HepG2 (cell line): ENCODE measurements around the gene SLC22A7. TPM values are rescaled to one million over a fixed set of nuclear protein-coding genes. Genes with fewer than 3 reads are reported as not detected.

Source experiments
- ATAC-seq: fragments of 200-7000 bp; cut with Tn5 transposase; 3 replicates; pipeline ENCODE4 v1.9.1; 2020; ENCODE audit warnings: mild to moderate bottlenecking, moderate library complexity
- BruUV-seq: library from RNA; stranded (reverse); fragments of 400-500 nt; replicated peaks from 2 replicates; lab custom pipeline; 2021; lab: Mats Ljungman, UMichigan
- CTCF ChIA-PET: fragments of 300-600 bp; formaldehyde crosslinking; extraction: SDS; loops from one replicate; lab custom pipeline; 2021; ENCODE audit warnings: low total read pairs, inconsistent platforms, low intra/inter-chr PET ratio; lab: Yijun Ruan, JAX
- POLR2A ChIA-PET: fragments of 350-600 bp; sonication (Branson Sonifier 250); formaldehyde crosslinking; loops from one replicate; lab custom pipeline; 2020; ENCODE audit warnings: antibody characterized with exemption, inconsistent platforms; lab: Yijun Ruan, JAX
- DNase-seq: peaks from one replicate; pipeline ENCODE4 v3.0.0-alpha.2; 2015; ENCODE audit warnings: low spot score
- FAIRE-seq: peaks from 3 replicates; lab custom pipeline; 2011; peaks lifted over from hg19 to GRCh38; lab: Jason Lieb, UNC
- H2AFZ ChIP-seq: one replicate; pipeline ENCODE4 v1.6.1; 2011; ENCODE audit warnings: low read length, inconsistent platforms
- H3K27ac ChIP-seq: fragments of 300-600 bp; 3 replicates; pipeline ENCODE4 v1.8.0; 2011; ENCODE audit warnings: mixed run types, mild to moderate bottlenecking, mixed read lengths, low read length, inconsistent platforms; ENCODE audit not compliant: insufficient read depth; ENCODE audit errors: extremely low read length
- H3K27me3 ChIP-seq, 2 experiments: fragments of 200-600 bp in 1 of 2; 2 replicates in 1 of 2; 3 replicates in 1 of 2; pipeline versions ENCODE4 v1.6.0 to v1.8.0; 2011; ENCODE audit warnings: low read length in 2 of 2, mild to moderate bottlenecking in 2 of 2, moderate library complexity in 2 of 2, inconsistent platforms in 1 of 2; ENCODE audit not compliant: insufficient read depth in 2 of 2, control insufficient read depth in 1 of 2
- H3K36me3 ChIP-seq, 2 experiments: fragments of 200-600 bp in 1 of 2; replicated peaks in 1 of 2; 2 replicates in 1 of 2; 3 replicates in 1 of 2; pipeline versions ENCODE4 v1.5.1 to v1.8.0; 2011; ENCODE audit warnings: low read length in 2 of 2, inconsistent platforms in 1 of 2; ENCODE audit not compliant: insufficient read depth in 2 of 2, control insufficient read depth in 1 of 2
- H3K4me1 ChIP-seq: 2 replicates; pipeline ENCODE4 v1.5.1; 2012; ENCODE audit warnings: low read length, inconsistent platforms; ENCODE audit not compliant: insufficient read depth
- H3K4me2 ChIP-seq: 2 replicates; pipeline ENCODE4 v1.6.0; 2011; ENCODE audit warnings: low read depth, low read length, inconsistent platforms
- H3K4me3 ChIP-seq, 3 experiments: fragments of 200-600 bp in 1 of 3; sonication (generic), shearing (Covaris generic) in 1 of 3; replicated peaks in 1 of 3; 2 replicates each; pipeline ENCODE4 v1.5.1; 2011 to 2016; ENCODE audit warnings: low read length in 3 of 3, inconsistent platforms in 2 of 3, low read depth in 2 of 3, mild to moderate bottlenecking in 2 of 3, control low read depth in 1 of 3, mixed read lengths in 1 of 3; ENCODE audit not compliant: insufficient read depth in 1 of 3
- H3K79me2 ChIP-seq: one replicate; pipeline ENCODE4 v1.6.1; 2011; ENCODE audit warnings: low read length, inconsistent platforms; ENCODE audit not compliant: insufficient read depth
- H3K9ac ChIP-seq: 2 replicates; pipeline ENCODE4 v1.6.0; 2011; ENCODE audit warnings: mild to moderate bottlenecking, low read depth, low read length, inconsistent platforms; ENCODE audit not compliant: insufficient read depth
- H3K9me3 ChIP-seq: 2 replicates; pipeline ENCODE4 v1.5.1; 2012; ENCODE audit warnings: mild to moderate bottlenecking, low read length
- H4K20me1 ChIP-seq: 2 replicates; pipeline ENCODE4 v1.6.0; 2011; ENCODE audit warnings: inconsistent platforms, mild to moderate bottlenecking, low read length, moderate library complexity; ENCODE audit not compliant: insufficient read depth
- CBX1 ChIP-seq: IDR thresholded peaks from one replicate; pipeline ENCODE4 v1.6.1; 2016; ENCODE audit warnings: antibody characterized with exemption, low read depth
- ELF1 ChIP-seq: sonication (generic); formaldehyde crosslinking; IDR thresholded peaks from 2 replicates; pipeline ENCODE4 v1.4.0; 2020; ENCODE audit warnings: missing genetic modification reagents
- GATAD2A ChIP-seq: IDR thresholded peaks from 2 replicates; pipeline ENCODE4 v1.6.1; 2016
- HHEX ChIP-seq: IDR thresholded peaks from 2 replicates; pipeline ENCODE4 v1.6.1; 2016; ENCODE audit warnings: control low read depth
- NCOR1 ChIP-seq: fragments of 200-600 bp; sonication (generic); IDR thresholded peaks from 2 replicates; pipeline ENCODE4 v1.7.0; 2017; ENCODE audit warnings: antibody characterized with exemption, low read length, borderline replicate concordance
- NPAS2 ChIP-seq: sonication (generic); formaldehyde crosslinking; IDR thresholded peaks from 2 replicates; pipeline ENCODE4 v1.8.0; 2022; ENCODE audit warnings: mild to moderate bottlenecking, missing genetic modification reagents, borderline replicate concordance
- RBM39 ChIP-seq: fragments of 200-400 bp; formaldehyde crosslinking; IDR thresholded peaks from one replicate; pipeline ENCODE4 v1.6.1; 2018; ENCODE audit warnings: antibody characterized with exemption, mild to moderate bottlenecking, low read depth, low read length; ENCODE audit not compliant: poor library complexity, severe bottlenecking
- SMAD3 ChIP-seq: sonication (generic); formaldehyde crosslinking; IDR thresholded peaks from 2 replicates; pipeline ENCODE4 v1.4.0; 2020; ENCODE audit warnings: missing genetic modification reagents
- SMYD3 ChIP-seq: sonication (generic); formaldehyde crosslinking; IDR thresholded peaks from 2 replicates; pipeline ENCODE4 v1.8.1; 2023; ENCODE audit warnings: mild to moderate bottlenecking, missing genetic modification reagents
- SPEN ChIP-seq: sonication (generic); formaldehyde crosslinking; IDR thresholded peaks from 2 replicates; pipeline ENCODE4 v1.5.1; 2020; ENCODE audit warnings: low read depth, mild to moderate bottlenecking, missing genetic modification reagents
- TERF1 ChIP-seq: sonication (generic); formaldehyde crosslinking; IDR thresholded peaks from 2 replicates; pipeline ENCODE4 v1.8.0; 2022; ENCODE audit warnings: mild to moderate bottlenecking, missing genetic modification reagents, moderate library complexity
- ZBTB1 ChIP-seq: sonication (generic); formaldehyde crosslinking; IDR thresholded peaks from 2 replicates; pipeline ENCODE4 v1.4.0; 2020; ENCODE audit warnings: missing genetic modification reagents, borderline replicate concordance
- ZBTB4 ChIP-seq: sonication (generic); formaldehyde crosslinking; IDR thresholded peaks from 2 replicates; pipeline ENCODE4 v1.4.0; 2020; ENCODE audit warnings: missing genetic modification reagents, mild to moderate bottlenecking, borderline replicate concordance
- ZFY ChIP-seq: sonication (generic); formaldehyde crosslinking; IDR thresholded peaks from 2 replicates; pipeline ENCODE4 v1.4.0; 2020; ENCODE audit warnings: missing genetic modification reagents
- ZNF205 ChIP-seq: IDR thresholded peaks from 2 replicates; pipeline ENCODE4 v1.6.1; 2018; ENCODE audit warnings: missing biosample characterization, missing genetic modification reagents
- ZNF552 ChIP-seq: sonication (generic); formaldehyde crosslinking; IDR thresholded peaks from 2 replicates; pipeline ENCODE4 v1.9.0; 2022; ENCODE audit warnings: missing genetic modification reagents, mild to moderate bottlenecking, borderline replicate concordance
- ZNF557 ChIP-seq: sonication (generic); formaldehyde crosslinking; IDR thresholded peaks from 2 replicates; pipeline ENCODE4 v1.4.0; 2020; ENCODE audit warnings: missing genetic modification reagents
- ZNF674 ChIP-seq: sonication (generic); formaldehyde crosslinking; IDR thresholded peaks from 2 replicates; pipeline ENCODE4 v1.5.0; 2020; ENCODE audit warnings: low read depth, mild to moderate bottlenecking, missing genetic modification reagents
- ZSCAN21 ChIP-seq: sonication (generic); formaldehyde crosslinking; IDR thresholded peaks from 2 replicates; pipeline ENCODE4 v1.8.0; 2022; ENCODE audit warnings: mild to moderate bottlenecking, missing genetic modification reagents, moderate library complexity, borderline replicate concordance
- WGBS: methylation state at CpG from one replicate; pipeline ENCODE4 v1.1.6; 2017; ENCODE audit warnings: low lambda C conversion rate; 5-methylcytosine and 5-hydroxymethylcytosine counted together
- in situ Hi-C: cut with HindIII; loops from 2 replicates; pipeline ENCODE4 v1.10.0; 2017; ENCODE audit warnings: low pct_unique_long_range_greater_than_20kb; ENCODE audit not compliant: extremely low pct_ligation_motif_present
- intact Hi-C: fragments of 100-400 bp; cut with micrococcal nuclease; formaldehyde crosslinking; loops from one replicate; pipeline ENCODE4 v1.10.0; 2022; ENCODE audit not compliant: unreplicated experiment
- polyA plus RNA-seq, 8 experiments: library from polyadenylated mRNA; depleted of rRNA in 3 of 8; stranded (reverse) in 7 of 8; unstranded in 1 of 8; fragments of >200 nt; fragmentation: Illumina TruSeq in 4 of 8; extraction: Trizol in 4 of 8; gene quantifications; 2 replicates each; pipeline versions ENCODE4 v1.2.1 to v1.2.3, GENCODE V29; 2011 to 2016; ENCODE audit warnings: low read depth in 4 of 8, missing spikeins in 1 of 8, mixed read lengths in 1 of 8; ENCODE audit not compliant: insufficient read depth in 1 of 8
- total RNA-seq, 5 experiments: library from RNA; depleted of rRNA; stranded (reverse); fragments of >200 nt; fragmentation: Illumina TruSeq; extraction: Trizol; gene quantifications; 2 replicates each; pipeline ENCODE4 v1.2.3, GENCODE V29; 2016; ENCODE audit warnings: low read depth in 1 of 5

Gene SLC22A7
- total and polyA plus RNA-seq, 2 of the 13 experiments (the other 11 are each of a cell fraction or from before 2014, with no cell fraction given) = 5.3 to 22.6 TPM

- Histone ChIP-seq H3K9me3 (no peaks in the 10 kb centered on the region), H4K20me1 (no peaks in the 10 kb centered on the region), H2AFZ (no peak overlapping the region), H3K36me3 (no peaks in the 10 kb centered on the region), H3K27me3 (no peaks in the 10 kb centered on the region), H3K4me3 (peak overlapping the region in 1 of 3 experiments; percentile 70; a peak in 2 of 6 replicates), H3K4me2 (peak overlapping the region; percentile 82), H3K27ac (no peak overlapping the region), H3K79me2 (no peaks in the 10 kb centered on the region), H3K4me1 (peaks cover 39% of the 10 kb centered on the region), H3K9ac (0 out of 2 replicates have a peak overlapping the region, but pooled peaks have one; percentile 43)
- ChIA-PET CTCF (interaction anchor here (1.1 kb wide), 1 partner anchor 48 kb away, joined by 4 read pairs; no protein-coding TSS in a partner anchor), POLR2A (interaction anchor here (0.9 to 3.1 kb wide), 5 partner anchors 10 to 61 kb away, joined by 4 to 28 read pairs (median 8); partner anchors contain the start of gene SLC22A7)
- intact Hi-C loops = no loop called here
- ATAC-seq (peak; percentile 35), FAIRE-seq (no peak), DNase-seq (no peak)
- in situ Hi-C loops = no loop called here
- no TSS peak for BruUV-seq
- WGBS = 87% methylated on average over 4 of the region's 5 CpGs
- TF ChIP-seq ZSCAN21 (CRISPR knock-in tag) = no peak; the same call in 1 of the 2 replicates
- no peak for TF ChIP-seq ZNF557
- TF ChIP-seq ZBTB1 = no peak
- peak; percentile 40; the same call in 1 of the 2 replicates for TF ChIP-seq ZBTB4 (CRISPR knock-in tag)
- no peak for TF ChIP-seq SPEN (CRISPR knock-in tag)
- TF ChIP-seq SMAD3 (CRISPR knock-in tag) = no peak
- no peak for TF ChIP-seq RBM39
- no peak for TF ChIP-seq ELF1 (CRISPR knock-in tag)
- TF ChIP-seq SMYD3 (CRISPR knock-in tag) = no peak
- TF ChIP-seq ZNF205 (CRISPR knock-in tag) = no peak
- TF ChIP-seq ZNF674 (CRISPR knock-in tag) = no peak
- TF ChIP-seq GATAD2A (CRISPR knock-in tag) = no peak
- TF ChIP-seq ZFY = 0 out of 2 replicates have a peak, but pooled peaks have one; percentile 9
- 0 out of 2 replicates have a peak, but pooled peaks have one; percentile 22 for TF ChIP-seq TERF1 (CRISPR knock-in tag)
- TF ChIP-seq HHEX (CRISPR knock-in tag) = no peak
- no peak for TF ChIP-seq CBX1
- TF ChIP-seq ZNF552 (CRISPR knock-in tag) = 0 out of 2 replicates have a peak, but pooled peaks have one; percentile 47
- TF ChIP-seq NPAS2 = no peak
- no peak for TF ChIP-seq NCOR1
Measured at GRCh38 chr6:43307451-43308100, 9.5 kb downstream of the SLC22A7 start.
